Measurements from ENCODE around the gene ERP27. TPM values are rescaled to one million over a fixed set of nuclear protein-coding genes. Genes with fewer than 3 reads are reported as not detected.

ERP27 gene
- total RNA-seq, 1 donor from 2014 or later: not detected

Other genes with a start within 250 kb of the ERP27 start
- gene GUCY2C, start 241.9 kb downstream of the ERP27 start, total RNA-seq: under 0.01 TPM
- gene WBP11, start 135.1 kb downstream of the ERP27 start, total RNA-seq: 16.1 TPM
- 3.6 TPM for gene C12orf60, start 134.9 kb downstream of the ERP27 start, total RNA-seq
- not detected for gene SMCO3, start 124.4 kb downstream of the ERP27 start, total RNA-seq
- not detected for gene ART4, start 95.0 kb downstream of the ERP27 start, total RNA-seq
- 3.9 TPM for gene MGP, start 52.7 kb downstream of the ERP27 start, total RNA-seq
- 5.8 TPM for gene ARHGDIB, start 23.1 kb upstream of the ERP27 start, total RNA-seq
- not detected for gene PDE6H, start 34.5 kb upstream of the ERP27 start, total RNA-seq

Data from occipital lobe (tissue), 1 donor.